ENCODE measurements around the gene TSPAN15.

TSPAN15 gene

GRCh38 chr10:69475433-69475830 is 24.2 kb downstream of the TSPAN15 start:
- DNase-seq (no peak), ATAC-seq (ENCODE audit: insufficient read depth, low read depth) (no peak)
- Histone ChIP-seq H2AFZ (ENCODE audit: low read depth, low read length) (no peak overlapping the region), H3K4me3 (ENCODE audit: low read depth in 1 of 2, low read length in 2 of 2) (no peak overlapping the region), H3K27ac (ENCODE audit: low read length) (no peak overlapping the region), H3K79me2 (ENCODE audit: insufficient read depth, low read length) (no peaks in the 10 kb centered on the region), H4K20me1 (ENCODE audit: insufficient read depth, low read length) (no peaks in the 10 kb centered on the region; the same call in 1 of the 2 replicates), H3K9me3 (ENCODE audit: insufficient read depth, low read length, severe bottlenecking) (no peaks in the 10 kb centered on the region), H3K36me3 (ENCODE audit: insufficient read depth, low read length) (no peaks in the 10 kb centered on the region), H3K27me3 (ENCODE audit: insufficient read depth, low read length, poor library complexity) (no peaks in the 10 kb centered on the region), H3K4me1 (ENCODE audit: insufficient read depth, low read length) (no peaks in the 10 kb centered on the region), H3K4me2 (ENCODE audit: insufficient read depth, low read length) (no peak overlapping the region), H3K9ac (ENCODE audit: low read depth, low read length) (no peak overlapping the region)
- TF ChIP-seq EZH2 (IDR thresholded peaks at IDR 0.05; ENCODE audit: borderline replicate concordance, low read depth, low read length, severe bottlenecking): no peak
- TF ChIP-seq CTCF (IDR thresholded peaks at IDR 0.05; ENCODE audit: borderline replicate concordance, extremely low read depth, low read length, poor library complexity, severe bottlenecking): no peak

- Histone ChIP-seq H3K4me3 (ENCODE audit: low read depth in 1 of 2, low read length in 2 of 2) (no peak overlapping the region), H3K27ac (ENCODE audit: low read length) (no peak overlapping the region), H2AFZ (ENCODE audit: low read depth, low read length) (no peak overlapping the region), H3K79me2 (ENCODE audit: insufficient read depth, low read length) (no peaks in the 10 kb centered on the region), H3K27me3 (ENCODE audit: insufficient read depth, low read length, poor library complexity) (no peaks in the 10 kb centered on the region), H3K4me2 (ENCODE audit: insufficient read depth, low read length) (no peak overlapping the region), H3K9ac (ENCODE audit: low read depth, low read length) (no peak overlapping the region), H3K9me3 (ENCODE audit: insufficient read depth, low read length, severe bottlenecking) (no peaks in the 10 kb centered on the region), H3K36me3 (ENCODE audit: insufficient read depth, low read length) (no peaks in the 10 kb centered on the region), H3K4me1 (ENCODE audit: insufficient read depth, low read length) (no peaks in the 10 kb centered on the region), H4K20me1 (ENCODE audit: insufficient read depth, low read length) (no peaks in the 10 kb centered on the region; the same call in 1 of the 2 replicates)
- no peak for DNase-seq
- ATAC-seq (ENCODE audit: insufficient read depth, low read depth): no peak
- TF ChIP-seq CTCF (IDR thresholded peaks at IDR 0.05; ENCODE audit: borderline replicate concordance, extremely low read depth, low read length, poor library complexity, severe bottlenecking) (no peak), EZH2 (IDR thresholded peaks at IDR 0.05; ENCODE audit: borderline replicate concordance, low read depth, low read length, severe bottlenecking) (no peak)
Observed at GRCh38 chr10:69477968-69478597, 26.8 kb downstream of the TSPAN15 start.

GRCh38 chr10:69479240-69480067 is 28.2 kb downstream of the TSPAN15 start:
- no peak overlapping the region for H3K4me2 ChIP-seq (ENCODE audit: insufficient read depth, low read length)

More at GRCh38 chr10:69479240-69480067, 28.2 kb downstream of the TSPAN15 start:
- H3K79me2 ChIP-seq (ENCODE audit: insufficient read depth, low read length): no peaks in the 10 kb centered on the region
- no peaks in the 10 kb centered on the region for H3K27me3 ChIP-seq (ENCODE audit: insufficient read depth, low read length, poor library complexity)
- TF ChIP-seq CTCF (IDR thresholded peaks at IDR 0.05; ENCODE audit: borderline replicate concordance, extremely low read depth, low read length, poor library complexity, severe bottlenecking) (no peak), EZH2 (IDR thresholded peaks at IDR 0.05; ENCODE audit: borderline replicate concordance, low read depth, low read length, severe bottlenecking) (no peak)
- DNase-seq (no peak), ATAC-seq (ENCODE audit: insufficient read depth, low read depth) (no peak)
- H3K9ac ChIP-seq (ENCODE audit: low read depth, low read length): no peak overlapping the region
- no peak overlapping the region for H3K27ac ChIP-seq (ENCODE audit: low read length)
- no peak overlapping the region for H2AFZ ChIP-seq (ENCODE audit: low read depth, low read length)
- no peaks in the 10 kb centered on the region for H3K36me3 ChIP-seq (ENCODE audit: insufficient read depth, low read length)
- H3K9me3 ChIP-seq (ENCODE audit: insufficient read depth, low read length, severe bottlenecking): no peaks in the 10 kb centered on the region
- no peaks in the 10 kb centered on the region; the same call in 1 of the 2 replicates for H4K20me1 ChIP-seq (ENCODE audit: insufficient read depth, low read length)
- H3K4me3 ChIP-seq (ENCODE audit: low read depth in 1 of 2, low read length in 2 of 2): no peak overlapping the region
- H3K4me1 ChIP-seq (ENCODE audit: insufficient read depth, low read length): no peaks in the 10 kb centered on the region

Data from DND-41 (cell line).